Activated CD4-positive, alpha-beta T cell treated with anti-CD3 and anti-CD28 coated beads, Interleukin-10, Interleukin-2, amounts not matched to agents 100 ng/mL and 50 ng/mL, durations not matched to agents 16 hours and 8 hours (primary cell): Measurements from ENCODE around the gene MYO10.

ENCODE experiments used
- DNase-seq: peaks from one replicate; pipeline ENCODE4 v3.0.0-alpha.2; 2020

The MYO10 gene

GRCh38 chr5:16937503-16938161 is 1.5 kb upstream of the MYO10 start:
- DNase-seq = peak; percentile 22

- no peak for DNase-seq
These were observed 926 bp upstream of the MYO10 start for GRCh38 chr5:16936989-16937438.

- peak; percentile 2 for DNase-seq
These were observed 598 bp downstream of the MYO10 start for GRCh38 chr5:16935231-16936149.

- DNase-seq = no peak
These were observed 1.4 kb downstream of the MYO10 start for GRCh38 chr5:16934677-16935153.

- DNase-seq = peak; percentile 64
These were observed 2.0 kb downstream of the MYO10 start for GRCh38 chr5:16934123-16934522.

DNA sequence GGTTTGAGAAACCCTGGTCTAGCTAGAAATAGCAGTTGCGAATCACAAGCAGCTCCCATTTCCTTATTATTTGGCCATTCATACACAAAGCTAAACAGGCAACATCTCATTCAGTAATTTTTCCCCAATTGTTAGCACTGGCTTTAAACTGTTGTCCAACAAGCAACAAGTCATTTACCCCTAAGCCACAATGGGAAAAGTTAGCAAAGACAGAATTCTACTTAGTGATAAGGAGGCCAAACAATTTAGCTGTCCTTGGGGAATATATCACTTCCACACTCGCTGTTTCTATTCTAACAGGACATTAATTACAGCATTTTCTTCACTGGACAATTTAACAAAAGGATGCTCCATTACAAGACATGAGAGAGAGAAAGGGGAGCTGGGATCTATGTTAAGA is 2.8 kb downstream of the MYO10 start:
- no peak for DNase-seq

- DNase-seq = no peak
These were observed 3.7 kb downstream of the MYO10 start for GRCh38 chr5:16932401-16932800.

DNA sequence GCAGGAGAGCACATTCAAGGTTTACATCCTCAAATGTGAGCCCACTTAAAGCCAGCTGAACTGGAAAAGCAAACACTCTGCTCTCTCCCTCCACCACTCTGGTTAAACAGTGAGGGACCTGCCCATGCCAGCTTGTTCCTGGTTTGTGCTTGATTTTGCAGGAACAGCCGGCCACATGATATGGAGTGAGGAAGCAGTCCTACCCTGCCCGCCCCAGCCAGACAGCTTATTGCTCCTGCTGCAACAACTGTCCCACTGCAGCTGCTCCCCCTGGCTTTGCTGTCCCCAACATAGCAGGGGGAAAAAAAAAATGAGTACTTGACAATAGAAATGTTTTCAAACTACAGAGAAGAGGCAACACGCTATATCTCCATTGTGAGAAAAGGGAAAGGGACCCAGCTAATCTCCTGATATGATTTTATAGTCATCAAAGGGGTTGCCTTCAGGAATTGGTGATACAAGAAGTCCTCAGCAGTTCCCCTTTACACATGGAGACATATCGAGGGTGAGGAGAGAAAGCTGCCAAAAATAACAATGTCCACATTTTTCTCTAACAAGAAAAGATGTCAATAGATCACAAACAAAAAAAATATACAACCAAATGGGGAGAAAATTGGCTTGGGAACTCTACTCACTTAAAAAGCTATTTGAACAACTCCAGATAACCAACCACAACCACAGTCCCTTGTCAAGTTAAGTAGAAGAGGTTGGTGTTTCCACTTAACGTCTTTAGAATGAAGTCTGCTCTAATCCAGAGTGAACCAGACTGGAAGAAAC is 4.6 kb downstream of the MYO10 start:
- no peak for DNase-seq

DNA sequence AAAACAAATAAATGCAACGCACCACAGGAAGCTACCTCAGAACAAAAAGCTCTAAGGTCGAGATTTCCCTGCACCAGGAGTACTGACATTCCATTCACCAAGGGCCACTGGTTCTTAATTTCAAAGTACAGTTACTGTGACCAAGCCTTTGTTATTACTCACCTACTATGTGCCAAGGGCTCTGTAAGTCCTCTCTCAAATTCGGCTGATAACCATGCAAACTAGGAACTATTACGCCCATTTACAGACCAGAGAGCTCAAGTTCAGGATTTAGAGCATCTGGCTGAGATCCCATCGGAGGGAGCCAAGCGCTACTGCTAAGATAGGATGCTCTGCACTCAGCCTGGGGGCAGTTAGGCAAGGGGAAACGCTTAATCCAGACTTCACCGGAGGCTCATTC is 5.6 kb downstream of the MYO10 start:
- no peak for DNase-seq

DNA sequence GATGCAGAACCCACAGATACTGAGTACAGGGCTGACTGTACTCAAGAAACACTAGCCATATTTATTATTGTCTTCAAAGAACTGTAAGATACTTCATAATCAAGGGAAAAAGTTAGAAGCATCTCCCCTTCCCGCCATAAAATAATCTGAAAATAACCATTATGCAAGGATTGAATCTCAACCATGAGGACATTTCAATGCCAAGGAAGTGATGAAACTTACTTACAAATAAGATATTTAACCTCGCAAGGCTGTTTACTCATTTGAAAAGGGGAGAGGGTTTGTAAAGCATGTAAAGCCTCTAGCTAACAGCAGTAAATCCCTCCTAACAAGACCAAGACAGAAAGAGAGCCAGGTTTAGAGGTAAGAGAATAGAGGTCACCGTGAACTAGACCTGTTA is 6.3 kb downstream of the MYO10 start:
- no peak for DNase-seq

DNA sequence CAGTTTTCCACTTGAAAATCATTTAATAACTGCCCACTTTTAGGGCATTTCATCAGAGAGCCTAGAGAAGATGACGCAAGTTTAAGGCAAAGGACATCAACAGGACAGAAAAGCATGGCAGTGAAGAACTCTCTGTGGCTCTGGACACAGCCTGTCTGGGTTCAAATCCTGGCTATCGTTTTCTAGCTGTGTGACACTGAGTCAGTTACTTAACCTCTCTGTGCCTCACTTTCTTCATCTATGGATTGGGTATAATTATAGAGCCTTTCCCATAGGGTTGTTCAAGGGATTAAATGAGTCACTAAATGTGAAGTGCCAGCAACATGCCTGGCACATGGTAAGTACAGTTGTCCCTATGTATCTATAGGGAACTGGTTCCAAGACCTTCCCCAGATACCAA is 6.7 kb downstream of the MYO10 start:
- no peak for DNase-seq

DNA sequence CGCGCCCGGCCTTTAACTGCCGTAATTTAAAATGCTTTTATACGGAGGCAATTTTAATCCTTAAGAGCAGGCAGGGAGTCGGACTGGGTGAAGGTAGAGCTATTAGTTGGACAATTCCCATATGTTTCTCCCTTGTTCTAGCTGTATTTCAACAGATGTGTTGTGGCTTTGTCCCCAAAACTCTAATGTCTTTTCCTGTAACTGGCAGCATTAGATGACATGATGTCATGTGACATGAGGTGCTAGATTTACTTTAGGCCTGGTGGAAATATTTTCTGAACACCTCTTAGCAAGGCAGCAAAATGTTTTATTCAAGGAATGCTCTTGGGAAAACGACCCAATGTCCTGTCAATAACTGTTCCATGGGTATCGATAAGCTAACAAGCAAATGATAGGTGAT is 8.5 kb downstream of the MYO10 start:
- no peak for DNase-seq

DNA sequence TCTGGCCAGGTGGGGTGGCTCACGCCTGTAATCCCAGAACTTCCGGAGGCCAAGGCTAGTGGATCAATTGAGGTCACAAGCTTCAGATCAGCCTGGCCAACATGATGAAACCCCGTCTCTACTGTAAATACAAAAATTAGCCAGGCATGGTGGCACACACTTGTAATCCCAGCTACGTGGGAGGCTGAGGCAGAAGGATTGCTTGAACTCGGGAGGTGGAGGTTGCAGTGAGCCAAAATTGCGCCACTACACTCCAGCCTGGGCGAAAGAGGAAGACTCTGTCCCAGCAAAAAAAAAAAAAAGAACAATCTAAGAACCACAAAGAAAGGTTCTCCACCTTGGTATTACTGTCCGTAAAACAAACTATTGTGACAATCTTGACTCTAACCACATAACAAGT is 9.7 kb downstream of the MYO10 start:
- DNase-seq = no peak

DNA sequence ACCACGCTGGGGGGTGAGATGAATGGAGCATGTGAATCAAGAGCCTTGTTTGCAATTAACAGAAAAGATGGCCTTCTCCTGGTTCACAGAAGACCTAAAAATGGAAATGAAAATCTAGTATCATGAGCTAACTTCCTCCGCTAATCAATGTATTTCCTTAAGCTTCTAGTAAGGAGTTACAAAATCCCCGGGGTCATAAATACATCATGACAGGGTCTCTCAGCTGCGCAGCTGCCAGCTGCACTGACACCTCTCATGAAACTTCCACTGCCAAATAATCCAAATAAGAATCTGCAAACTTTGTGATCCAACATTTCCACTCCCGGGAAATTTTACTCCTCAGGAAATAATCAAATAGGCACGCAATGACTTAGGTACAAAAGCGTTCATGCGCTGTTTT is 11.9 kb downstream of the MYO10 start:
- no peak for DNase-seq

- DNase-seq = no peak
These were observed 13.7 kb downstream of the MYO10 start for GRCh38 chr5:16922430-16922829.

GRCh38 chr5:16921211-16921610 is 14.9 kb downstream of the MYO10 start:
- no peak for DNase-seq

DNA sequence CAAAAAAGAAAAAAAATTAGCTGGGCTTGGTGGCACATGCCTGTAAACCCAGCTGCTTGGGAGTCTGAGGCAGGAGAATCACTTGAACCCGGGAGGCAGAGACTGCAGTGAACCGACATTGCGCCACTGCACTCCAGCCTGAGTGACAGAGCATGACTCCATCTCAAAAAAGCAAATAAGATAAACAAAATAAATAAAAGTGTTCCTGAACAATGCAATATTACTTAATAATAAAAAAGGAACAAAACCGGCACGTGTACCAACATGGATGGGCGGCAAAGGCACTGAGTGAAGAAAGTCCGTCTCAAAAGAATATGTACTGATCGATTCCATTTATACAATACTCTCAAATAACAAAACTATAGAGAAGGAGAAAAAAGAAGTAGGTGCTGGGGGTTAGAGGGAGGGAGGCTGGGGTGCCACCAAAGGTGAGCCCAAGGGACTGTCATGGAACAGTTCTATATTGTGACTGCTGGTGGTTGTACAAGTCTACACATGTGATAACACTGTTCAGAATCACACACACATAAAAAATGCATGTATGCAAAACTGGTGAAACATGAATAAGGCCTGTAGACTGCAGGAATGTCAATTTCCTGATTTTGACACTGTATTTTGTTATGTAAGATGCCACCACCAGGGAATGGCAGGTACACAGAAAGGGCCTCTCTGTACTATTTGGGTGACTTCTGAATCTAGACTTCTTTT is 15.8 kb downstream of the MYO10 start:
- no peak for DNase-seq

DNA sequence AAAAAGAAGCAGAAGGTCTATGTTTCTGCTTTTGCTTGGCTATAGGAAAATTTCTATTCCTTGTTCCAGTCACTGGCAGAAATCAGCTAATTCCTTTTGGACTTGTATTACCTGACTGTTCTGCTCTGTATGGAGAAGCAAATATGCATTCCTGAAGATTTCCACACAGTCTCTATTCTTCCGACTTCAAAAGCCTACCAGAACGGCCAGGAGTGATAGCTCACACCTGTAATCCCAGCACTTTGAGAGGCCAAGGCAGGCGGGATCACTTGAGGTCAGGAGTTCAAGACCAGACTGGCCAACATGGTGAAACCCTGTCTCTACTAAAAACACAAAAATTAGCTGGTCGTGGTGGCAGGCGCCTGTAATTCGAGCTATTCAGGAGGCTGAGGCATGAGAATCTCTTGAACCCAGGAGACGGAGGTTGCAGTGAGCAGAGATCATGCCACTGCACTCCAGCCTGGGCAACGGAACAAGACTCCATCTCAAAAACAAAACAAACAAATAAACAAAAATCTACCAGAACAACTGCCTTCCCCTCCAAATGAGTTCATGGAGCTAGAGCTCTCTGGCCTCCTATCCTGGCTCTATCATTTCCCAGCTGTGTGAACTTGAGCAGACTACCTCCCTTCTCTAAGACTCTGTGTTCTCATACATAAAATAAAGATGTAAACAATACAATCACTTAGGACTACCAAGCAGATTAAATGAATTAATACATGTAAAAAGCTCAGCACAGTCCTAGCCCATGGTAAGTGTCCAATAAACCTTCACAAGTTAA is 17.0 kb downstream of the MYO10 start:
- DNase-seq = no peak

- DNase-seq = no peak
These were observed 17.9 kb downstream of the MYO10 start for GRCh38 chr5:16918156-16918555.

- peak; percentile 2 for DNase-seq
These were observed 19.7 kb downstream of the MYO10 start for GRCh38 chr5:16916262-16916878.

DNA sequence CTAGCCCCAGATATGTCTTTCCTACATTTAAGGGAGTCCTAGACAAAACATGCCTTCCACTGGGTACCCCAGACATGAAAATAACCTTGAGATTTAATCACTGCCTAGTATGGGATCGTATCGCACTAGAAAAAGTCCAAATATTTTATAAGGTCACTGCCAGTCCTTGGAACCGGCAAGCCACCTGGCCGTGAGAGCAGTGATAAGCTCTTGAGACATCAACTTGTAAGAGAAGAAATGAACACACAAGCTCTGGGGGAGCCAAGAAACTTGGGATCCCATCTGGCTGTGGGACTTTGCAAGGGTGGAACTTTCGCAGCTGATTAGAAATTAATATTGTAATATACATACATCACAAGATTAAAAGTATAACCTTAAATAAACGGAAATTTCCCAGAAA is 21.5 kb downstream of the MYO10 start:
- no peak for DNase-seq

- DNase-seq = no peak
These were observed 22.0 kb downstream of the MYO10 start for GRCh38 chr5:16914108-16914435.
